Spleen (tissue), 7 donors: Measurements from ENCODE around the gene C19orf12.

ENCODE experiments used
- CTCF ChIP-seq, 11 experiments: fragments of 200-600 bp in 7 of 11; fragments of 450-650 bp in 4 of 11; sonication (generic) in 4 of 11; IDR thresholded peaks in 8 of 11; conservative IDR thresholded peaks in 3 of 11; 1 replicate in 7 of 11; 2 replicates in 4 of 11; pipeline versions ENCODE4 v1.4.0 to v1.8.0; 2016 to 2021; ENCODE audit warnings: antibody characterized with exemption in 11 of 11, inconsistent platforms in 4 of 11, mild to moderate bottlenecking in 1 of 11
- POLR2A ChIP-seq, 3 donors: fragments of 450-650 bp; IDR thresholded peaks; one replicate each; pipeline ENCODE4 v1.5.1; 2017; ENCODE audit warnings: antibody characterized with exemption in 3 of 3, mild to moderate bottlenecking in 1 of 3
- POLR2AphosphoS5 ChIP-seq, 3 donors: sonication (generic); formaldehyde crosslinking; IDR thresholded peaks; one replicate each; pipeline ENCODE4 v1.5.1; 2017; ENCODE audit warnings: antibody characterized with exemption in 3 of 3
- donor health status: DM: no; HTN: no; CAD: no; lungs with moderate emphysema.
- donor health status: DM: no; HTN: no; CAD: no.
- donor health status: DM: no; HTN: no; CAD: no.

- TF ChIP-seq POLR2A (IDR thresholded peaks at IDR 0.05): no peak
- peak in 3 of 11 experiments; percentile 8 to 17 (median 11) for TF ChIP-seq CTCF (IDR thresholded peaks at IDR 0.05 in 8 of 11, conservative IDR thresholded peaks at IDR 0.05 in 3 of 11)
- no peak for TF ChIP-seq POLR2AphosphoS5 (IDR thresholded peaks at IDR 0.05)
These were observed 46.1 kb downstream of the C19orf12 start for GRCh38 chr19:29668746-29669609.
